HL-60 (cell line): ENCODE data around the gene SNAPC5.

Experiments
- DNase-seq, 2 experiments: peaks; one replicate each; pipeline ENCODE4 v3.0.0-alpha.2; 2010 to 2020; ENCODE audit warnings: low read depth in 1 of 2, low spot score in 1 of 2
- H3K27ac ChIP-seq: fragments of 250-450 bp; sonication (Bioruptor Pico); replicated peaks from 2 replicates; pipeline ENCODE4 v1.5.1; 2020; ENCODE audit warnings: mild to moderate bottlenecking, moderate library complexity
- H3K27me3 ChIP-seq: fragments of 250-450 bp; sonication (Bioruptor Pico); 2 replicates; pipeline ENCODE4 v1.5.1; 2021; ENCODE audit warnings: mild to moderate bottlenecking, moderate library complexity; ENCODE audit not compliant: insufficient read depth, poor library complexity, severe bottlenecking
- H3K4me3 ChIP-seq: replicated peaks from 2 replicates; pipeline ENCODE4 v1.5.1; 2011; ENCODE audit warnings: mild to moderate bottlenecking, control low read depth, low read length; ENCODE audit not compliant: insufficient read depth
- GABPA ChIP-seq: IDR thresholded peaks from 2 replicates; pipeline ENCODE4 v1.6.1; 2012; ENCODE audit warnings: low read depth
- POLR2AphosphoS5 ChIP-seq: IDR thresholded peaks from 2 replicates; pipeline ENCODE4 v1.6.1; 2012; ENCODE audit warnings: low read depth
- SPI1 ChIP-seq: IDR thresholded peaks from 2 replicates; pipeline ENCODE4 v1.6.1; 2012; ENCODE audit warnings: low read depth, mild to moderate bottlenecking, borderline replicate concordance
- TF ChIP-seq, protein P1 (sequence below): IDR thresholded peaks from 2 replicates; pipeline ENCODE4 v1.6.1; 2012; ENCODE audit warnings: low read depth; ENCODE audit not compliant: insufficient replicate concordance
- TF ChIP-seq, protein P2 (sequence below): IDR thresholded peaks from one replicate; pipeline ENCODE4 v1.5.1; 2011; ENCODE audit warnings: low read length, control low read depth, inconsistent platforms; ENCODE audit not compliant: insufficient read depth

Gene SNAPC5

DNA sequence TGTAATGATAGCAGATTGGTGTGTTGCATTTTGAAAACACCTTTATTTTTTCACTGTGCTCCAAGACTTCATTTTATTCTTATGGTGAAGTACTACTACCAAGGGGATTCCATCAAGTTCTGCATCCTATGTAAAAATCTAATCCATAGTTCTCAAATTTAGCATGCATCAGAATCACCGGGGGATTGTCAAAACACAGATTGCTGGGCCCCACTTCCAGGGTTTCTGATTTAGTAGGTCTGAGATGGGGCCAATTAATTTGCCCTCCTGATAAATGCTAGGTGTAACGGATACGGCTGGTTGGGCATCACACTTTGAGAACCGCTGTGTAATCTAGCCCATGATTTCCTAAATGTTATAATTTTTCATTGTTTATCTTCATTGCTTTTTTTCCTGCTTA lies 8.3 kb upstream of the SNAPC5 start:
- Histone ChIP-seq H3K27me3 (no peaks in the 10 kb centered on the region), H3K4me3 (peak overlapping the region; percentile 86), H3K27ac (peak overlapping the region; percentile 99)
- no peak for DNase-seq
- TF ChIP-seq, protein P1, sequence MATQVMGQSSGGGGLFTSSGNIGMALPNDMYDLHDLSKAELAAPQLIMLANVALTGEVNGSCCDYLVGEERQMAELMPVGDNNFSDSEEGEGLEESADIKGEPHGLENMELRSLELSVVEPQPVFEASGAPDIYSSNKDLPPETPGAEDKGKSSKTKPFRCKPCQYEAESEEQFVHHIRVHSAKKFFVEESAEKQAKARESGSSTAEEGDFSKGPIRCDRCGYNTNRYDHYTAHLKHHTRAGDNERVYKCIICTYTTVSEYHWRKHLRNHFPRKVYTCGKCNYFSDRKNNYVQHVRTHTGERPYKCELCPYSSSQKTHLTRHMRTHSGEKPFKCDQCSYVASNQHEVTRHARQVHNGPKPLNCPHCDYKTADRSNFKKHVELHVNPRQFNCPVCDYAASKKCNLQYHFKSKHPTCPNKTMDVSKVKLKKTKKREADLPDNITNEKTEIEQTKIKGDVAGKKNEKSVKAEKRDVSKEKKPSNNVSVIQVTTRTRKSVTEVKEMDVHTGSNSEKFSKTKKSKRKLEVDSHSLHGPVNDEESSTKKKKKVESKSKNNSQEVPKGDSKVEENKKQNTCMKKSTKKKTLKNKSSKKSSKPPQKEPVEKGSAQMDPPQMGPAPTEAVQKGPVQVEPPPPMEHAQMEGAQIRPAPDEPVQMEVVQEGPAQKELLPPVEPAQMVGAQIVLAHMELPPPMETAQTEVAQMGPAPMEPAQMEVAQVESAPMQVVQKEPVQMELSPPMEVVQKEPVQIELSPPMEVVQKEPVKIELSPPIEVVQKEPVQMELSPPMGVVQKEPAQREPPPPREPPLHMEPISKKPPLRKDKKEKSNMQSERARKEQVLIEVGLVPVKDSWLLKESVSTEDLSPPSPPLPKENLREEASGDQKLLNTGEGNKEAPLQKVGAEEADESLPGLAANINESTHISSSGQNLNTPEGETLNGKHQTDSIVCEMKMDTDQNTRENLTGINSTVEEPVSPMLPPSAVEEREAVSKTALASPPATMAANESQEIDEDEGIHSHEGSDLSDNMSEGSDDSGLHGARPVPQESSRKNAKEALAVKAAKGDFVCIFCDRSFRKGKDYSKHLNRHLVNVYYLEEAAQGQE: no peak
- TF ChIP-seq, protein P2, sequence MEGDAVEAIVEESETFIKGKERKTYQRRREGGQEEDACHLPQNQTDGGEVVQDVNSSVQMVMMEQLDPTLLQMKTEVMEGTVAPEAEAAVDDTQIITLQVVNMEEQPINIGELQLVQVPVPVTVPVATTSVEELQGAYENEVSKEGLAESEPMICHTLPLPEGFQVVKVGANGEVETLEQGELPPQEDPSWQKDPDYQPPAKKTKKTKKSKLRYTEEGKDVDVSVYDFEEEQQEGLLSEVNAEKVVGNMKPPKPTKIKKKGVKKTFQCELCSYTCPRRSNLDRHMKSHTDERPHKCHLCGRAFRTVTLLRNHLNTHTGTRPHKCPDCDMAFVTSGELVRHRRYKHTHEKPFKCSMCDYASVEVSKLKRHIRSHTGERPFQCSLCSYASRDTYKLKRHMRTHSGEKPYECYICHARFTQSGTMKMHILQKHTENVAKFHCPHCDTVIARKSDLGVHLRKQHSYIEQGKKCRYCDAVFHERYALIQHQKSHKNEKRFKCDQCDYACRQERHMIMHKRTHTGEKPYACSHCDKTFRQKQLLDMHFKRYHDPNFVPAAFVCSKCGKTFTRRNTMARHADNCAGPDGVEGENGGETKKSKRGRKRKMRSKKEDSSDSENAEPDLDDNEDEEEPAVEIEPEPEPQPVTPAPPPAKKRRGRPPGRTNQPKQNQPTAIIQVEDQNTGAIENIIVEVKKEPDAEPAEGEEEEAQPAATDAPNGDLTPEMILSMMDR: no peak
- TF ChIP-seq SPI1 (no peak), GABPA (no peak), POLR2AphosphoS5 (no peak)

DNA sequence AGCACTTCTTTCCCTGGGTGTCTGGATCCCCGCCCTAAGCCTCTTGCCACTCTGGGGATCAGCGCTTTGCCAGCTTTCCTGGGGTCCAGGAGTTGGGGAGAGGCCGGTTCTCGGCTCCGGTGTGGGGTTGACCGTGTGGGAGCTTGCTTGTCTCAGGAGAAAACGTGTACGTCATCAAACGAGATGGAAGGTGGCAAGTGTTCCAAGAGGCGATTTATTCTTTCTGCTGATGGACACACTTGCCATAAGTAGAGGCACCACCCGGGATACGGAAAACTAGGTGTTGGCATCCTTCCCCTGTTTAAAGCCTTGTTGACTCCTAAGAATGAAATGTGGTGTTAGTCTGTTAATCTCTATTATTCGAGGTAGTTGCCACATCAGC lies 7.9 kb upstream of the SNAPC5 start:
- no peak for DNase-seq
- Histone ChIP-seq H3K27ac (peak overlapping the region; percentile 99), H3K4me3 (peak overlapping the region; percentile 86), H3K27me3 (no peaks in the 10 kb centered on the region)
- TF ChIP-seq GABPA (no peak), SPI1 (no peak), POLR2AphosphoS5 (no peak)
- TF ChIP-seq, protein P1: no peak
- TF ChIP-seq, protein P2: no peak

- Histone ChIP-seq H3K4me3 (peak within 1 kb of the TSS; percentile 86), H3K27me3 (no peaks in the 10 kb centered on the region), H3K27ac (peak within 1 kb of the TSS; percentile 99)
- TF ChIP-seq POLR2AphosphoS5 (peak; percentile 97), GABPA (peak; percentile 93), SPI1 (peak; percentile 83)
- TF ChIP-seq, protein P2: no peak
- TF ChIP-seq, protein P1: peak; percentile 77
- peak; percentile 77 to 84 for DNase-seq
Observed at GRCh38 chr15:66504563-66505429, 7.2 kb upstream of the SNAPC5 start, which contains the start of the genes RPL4 and ZWILCH. TSS of gene RPL4 (minus strand) at chr15:66504855. CDS start at chr15:66504790, 65 bp downstream. TSS of gene ZWILCH (plus strand) at chr15:66505326. CDS start at chr15:66505339, 13 bp downstream.
